WTC11 (cell line): ENCODE measurements around the gene MBNL1. TPM values are rescaled to one million over a fixed set of nuclear protein-coding genes. Genes with fewer than 3 reads are reported as not detected.

Experiments used
- ATAC-seq: fragments of 200-7000 bp; cut with Tn5 transposase; 2 replicates; pipeline ENCODE4 v1.10.0; 2021; ENCODE audit warnings: mild to moderate bottlenecking, moderate library complexity
- CTCF ChIA-PET: fragments of 300-600 bp; sonication (Branson Sonifier 250); formaldehyde crosslinking; loops from one replicate; lab custom pipeline; 2021; ENCODE audit warnings: antibody characterized with exemption; lab: Charles Lee
- POLR2A ChIA-PET: fragments of 350-600 bp; sonication (Branson Sonifier 250); formaldehyde crosslinking; loops from one replicate; lab custom pipeline; 2021; ENCODE audit warnings: antibody characterized with exemption; lab: Charles Lee
- DNase-seq: peaks from one replicate; pipeline ENCODE4 v3.0.0; 2021; ENCODE audit warnings: low spot score
- H3K27ac Mint-ChIP-seq: 2 replicates; pipeline ENCODE4 v1.8.0; 2021; ENCODE audit warnings: mixed read lengths
- H3K27me3 Mint-ChIP-seq: 2 replicates; pipeline ENCODE4 v1.8.0; 2021; ENCODE audit warnings: low read depth, mild to moderate bottlenecking, moderate library complexity, mixed read lengths
- H3K36me3 Mint-ChIP-seq: 2 replicates; pipeline ENCODE4 v1.8.0; 2021; ENCODE audit warnings: mixed read lengths
- H3K4me1 Mint-ChIP-seq: 2 replicates; pipeline ENCODE4 v1.8.0; 2022; ENCODE audit warnings: mixed read lengths
- H3K4me3 Mint-ChIP-seq: 2 replicates; pipeline ENCODE4 v1.8.0; 2021; ENCODE audit warnings: mild to moderate bottlenecking, moderate library complexity, mixed read lengths
- H3K9me3 Mint-ChIP-seq: 2 replicates; pipeline ENCODE4 v1.8.0; 2021; ENCODE audit warnings: mixed read lengths
- CREM ChIP-seq: sonication (generic); formaldehyde crosslinking; IDR thresholded peaks from 2 replicates; pipeline ENCODE4 v1.8.1; 2022; ENCODE audit warnings: mild to moderate bottlenecking, missing genetic modification reagents, moderate library complexity
- ESRRA ChIP-seq: sonication (generic); formaldehyde crosslinking; IDR thresholded peaks from 2 replicates; pipeline ENCODE4 v1.8.1; 2022; ENCODE audit warnings: mild to moderate bottlenecking, missing genetic modification reagents, borderline replicate concordance
- FOXP1 ChIP-seq: sonication (generic); formaldehyde crosslinking; IDR thresholded peaks from 2 replicates; pipeline ENCODE4 v1.8.0; 2022; ENCODE audit warnings: missing genetic modification reagents, mild to moderate bottlenecking, moderate library complexity, borderline replicate concordance
- JUN ChIP-seq: sonication (generic); formaldehyde crosslinking; IDR thresholded peaks from 2 replicates; pipeline ENCODE4 v1.8.0; 2023; ENCODE audit warnings: mild to moderate bottlenecking, missing genetic modification reagents
- KAT7 ChIP-seq: sonication (generic); formaldehyde crosslinking; IDR thresholded peaks from 2 replicates; pipeline ENCODE4 v1.8.1; 2023; ENCODE audit warnings: missing genetic modification reagents, mild to moderate bottlenecking, borderline replicate concordance
- MXD4 ChIP-seq: fragments of 250-450 bp; sonication (Bioruptor Pico); IDR thresholded peaks from 2 replicates; pipeline ENCODE4 v1.8.0; 2021; ENCODE audit warnings: mild to moderate bottlenecking, moderate library complexity, borderline replicate concordance
- NFATC4 ChIP-seq: fragments of 250-450 bp; sonication (Bioruptor Pico); IDR thresholded peaks from 2 replicates; pipeline ENCODE4 v1.9.0; 2021; ENCODE audit warnings: mild to moderate bottlenecking
- OVOL2 ChIP-seq: fragments of 250-450 bp; sonication (Bioruptor Pico); IDR thresholded peaks from 2 replicates; pipeline ENCODE4 v1.9.0; 2021; ENCODE audit warnings: mild to moderate bottlenecking, borderline replicate concordance
- PRRX2 ChIP-seq: fragments of 250-450 bp; sonication (Bioruptor Pico); IDR thresholded peaks from 2 replicates; pipeline ENCODE4 v1.8.0; 2021; ENCODE audit warnings: mild to moderate bottlenecking
- ZNF121 ChIP-seq: sonication (generic); formaldehyde crosslinking; IDR thresholded peaks from 2 replicates; pipeline ENCODE4 v1.8.0; 2023; ENCODE audit warnings: missing genetic modification reagents
- ZNF317 ChIP-seq: sonication (generic); formaldehyde crosslinking; IDR thresholded peaks from 2 replicates; pipeline ENCODE4 v1.8.1; 2023; ENCODE audit warnings: low read depth, mild to moderate bottlenecking, moderate library complexity, missing genetic modification reagents, borderline replicate concordance
- ZNF671 ChIP-seq: fragments of 250-450 bp; sonication (Bioruptor Pico); IDR thresholded peaks from 2 replicates; pipeline ENCODE4 v1.8.0; 2021; ENCODE audit warnings: mild to moderate bottlenecking
- total RNA-seq: library from RNA; stranded (reverse); gene quantifications from 3 replicates; pipeline ENCODE4 v1.2.3, GENCODE V29; 2021
- TF ChIP-seq, protein P1 (sequence below): sonication (generic); formaldehyde crosslinking; IDR thresholded peaks from 2 replicates; pipeline ENCODE4 v1.8.1; 2022; ENCODE audit warnings: low read depth, missing genetic modification reagents, borderline replicate concordance
- TF ChIP-seq, protein P2 (sequence below): sonication (generic); formaldehyde crosslinking; IDR thresholded peaks from 2 replicates; pipeline ENCODE4 v1.8.1; 2022; ENCODE audit warnings: mild to moderate bottlenecking, moderate library complexity, missing genetic modification reagents
- TF ChIP-seq, protein P3 (sequence below): fragments of 250-450 bp; sonication (Bioruptor Pico); conservative IDR thresholded peaks from 2 replicates; pipeline ENCODE4 v1.9.0; 2021; ENCODE audit warnings: mild to moderate bottlenecking
- TF ChIP-seq, protein P4 (sequence below): sonication (generic); formaldehyde crosslinking; IDR thresholded peaks from 2 replicates; pipeline ENCODE4 v1.8.1; 2023; ENCODE audit warnings: mild to moderate bottlenecking, missing genetic modification reagents
- TF ChIP-seq, protein P5 (sequence below): sonication (generic); formaldehyde crosslinking; IDR thresholded peaks from 2 replicates; pipeline ENCODE4 v1.8.0; 2022; ENCODE audit warnings: mild to moderate bottlenecking, missing genetic modification reagents
- TF ChIP-seq, protein P6 (sequence below): sonication (generic); formaldehyde crosslinking; conservative IDR thresholded peaks from 2 replicates; pipeline ENCODE4 v1.8.1; 2023; ENCODE audit warnings: mild to moderate bottlenecking, low read depth, missing genetic modification reagents, moderate library complexity
- TF ChIP-seq, protein P7 (sequence below): fragments of 250-450 bp; sonication (Bioruptor Pico); IDR thresholded peaks from 2 replicates; pipeline ENCODE4 v2.1.2; 2022; ENCODE audit warnings: mild to moderate bottlenecking, moderate library complexity

The MBNL1 gene
- total RNA-seq, 1 experiment from 2014 or later = 20.4 TPM

DNA sequence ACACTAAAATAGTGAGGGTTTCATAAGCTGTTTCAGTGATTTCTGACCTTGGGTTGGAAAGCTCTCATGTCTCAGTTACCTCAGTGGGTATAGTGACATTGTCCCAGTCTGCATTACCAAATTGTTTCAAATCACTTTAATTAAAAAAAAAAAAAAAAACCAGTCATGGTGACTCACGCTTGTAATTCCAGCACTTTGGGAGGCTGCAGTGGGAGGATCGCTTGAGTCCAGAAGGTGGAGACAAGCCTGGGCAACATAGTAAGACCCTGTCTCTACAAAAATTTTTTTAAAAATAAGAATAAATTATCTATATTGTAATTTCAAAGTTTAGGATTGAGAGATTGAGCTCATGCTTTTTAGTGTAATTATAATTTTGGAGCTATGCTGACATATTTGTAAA is 78.0 kb downstream of the MBNL1 start:
- no peaks in the 10 kb centered on the region for H3K36me3 Mint-ChIP-seq
- H3K27me3 Mint-ChIP-seq = no peaks in the 10 kb centered on the region
- no peaks in the 10 kb centered on the region for H3K9me3 Mint-ChIP-seq
- no peak for ATAC-seq
- TF ChIP-seq PRRX2 = no peak
- TF ChIP-seq, protein P1, sequence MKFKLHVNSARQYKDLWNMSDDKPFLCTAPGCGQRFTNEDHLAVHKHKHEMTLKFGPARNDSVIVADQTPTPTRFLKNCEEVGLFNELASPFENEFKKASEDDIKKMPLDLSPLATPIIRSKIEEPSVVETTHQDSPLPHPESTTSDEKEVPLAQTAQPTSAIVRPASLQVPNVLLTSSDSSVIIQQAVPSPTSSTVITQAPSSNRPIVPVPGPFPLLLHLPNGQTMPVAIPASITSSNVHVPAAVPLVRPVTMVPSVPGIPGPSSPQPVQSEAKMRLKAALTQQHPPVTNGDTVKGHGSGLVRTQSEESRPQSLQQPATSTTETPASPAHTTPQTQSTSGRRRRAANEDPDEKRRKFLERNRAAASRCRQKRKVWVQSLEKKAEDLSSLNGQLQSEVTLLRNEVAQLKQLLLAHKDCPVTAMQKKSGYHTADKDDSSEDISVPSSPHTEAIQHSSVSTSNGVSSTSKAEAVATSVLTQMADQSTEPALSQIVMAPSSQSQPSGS (CRISPR knock-in tag) = no peak
- no peak for TF ChIP-seq NFATC4
- TF ChIP-seq MXD4 (CRISPR knock-in tag) = no peak
- TF ChIP-seq, protein P2, sequence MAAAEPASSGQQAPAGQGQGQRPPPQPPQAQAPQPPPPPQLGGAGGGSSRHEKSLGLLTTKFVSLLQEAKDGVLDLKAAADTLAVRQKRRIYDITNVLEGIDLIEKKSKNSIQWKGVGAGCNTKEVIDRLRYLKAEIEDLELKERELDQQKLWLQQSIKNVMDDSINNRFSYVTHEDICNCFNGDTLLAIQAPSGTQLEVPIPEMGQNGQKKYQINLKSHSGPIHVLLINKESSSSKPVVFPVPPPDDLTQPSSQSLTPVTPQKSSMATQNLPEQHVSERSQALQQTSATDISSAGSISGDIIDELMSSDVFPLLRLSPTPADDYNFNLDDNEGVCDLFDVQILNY (CRISPR knock-in tag) = no peak
- 0 out of 2 replicates have a peak, but pooled peaks have one; percentile 8 for TF ChIP-seq ZNF121
- TF ChIP-seq, all 79 proteins: peak for 1
- Mint-ChIP-seq H3K4me3 (no peak overlapping the region), H3K27ac (no peak overlapping the region), H3K4me1 (peaks cover 14% of the 10 kb centered on the region)
- no peak for DNase-seq
- CTCF ChIA-PET = interaction anchor here (0.7 kb wide), 1 partner anchor 150 kb away, joined by 3 read pairs; no protein-coding TSS in a partner anchor
- POLR2A ChIA-PET = no interaction called here

DNA sequence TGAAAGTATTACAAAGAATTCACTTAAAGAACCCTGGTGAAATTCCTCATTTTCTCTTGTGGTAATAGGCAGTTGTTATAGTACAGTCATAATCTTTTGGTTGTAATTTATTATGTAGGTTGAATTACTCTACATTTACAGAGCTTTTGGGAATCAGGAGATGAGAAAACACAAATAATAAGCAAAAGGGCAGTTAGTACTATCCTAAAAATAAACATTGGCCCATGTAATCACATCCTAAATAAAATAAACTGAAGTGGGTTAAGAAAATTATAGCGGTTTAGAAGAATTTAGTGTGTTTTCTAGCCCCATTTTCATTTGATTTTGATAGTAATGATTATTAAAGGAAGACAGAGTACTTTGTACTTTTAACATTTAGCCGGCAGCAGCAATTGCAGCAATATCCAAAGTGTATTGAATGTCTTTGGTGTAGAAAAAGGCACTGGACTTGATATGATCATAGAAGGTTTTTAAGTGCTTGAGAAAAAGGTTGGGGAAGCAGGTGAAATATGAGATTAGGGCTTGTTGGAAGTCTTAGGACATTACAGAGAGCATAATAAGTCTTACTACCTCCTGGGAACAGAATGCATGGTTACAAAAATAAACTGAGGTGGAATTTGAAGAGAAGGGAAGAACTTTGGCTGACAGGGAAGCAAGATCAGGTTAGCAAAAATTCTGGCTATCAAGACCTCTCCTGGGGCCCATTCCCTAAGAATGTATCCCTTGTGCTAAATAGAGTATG is 79.9 kb downstream of the MBNL1 start:
- Mint-ChIP-seq H3K36me3 (no peaks in the 10 kb centered on the region), H3K4me1 (peaks cover 8% of the 10 kb centered on the region), H3K4me3 (no peak overlapping the region), H3K27me3 (no peaks in the 10 kb centered on the region), H3K9me3 (no peaks in the 10 kb centered on the region), H3K27ac (no peak overlapping the region)
- ChIA-PET CTCF (no interaction called here), POLR2A (no interaction called here)
- DNase-seq (no peak), ATAC-seq (no peak)
- TF ChIP-seq, protein P3, sequence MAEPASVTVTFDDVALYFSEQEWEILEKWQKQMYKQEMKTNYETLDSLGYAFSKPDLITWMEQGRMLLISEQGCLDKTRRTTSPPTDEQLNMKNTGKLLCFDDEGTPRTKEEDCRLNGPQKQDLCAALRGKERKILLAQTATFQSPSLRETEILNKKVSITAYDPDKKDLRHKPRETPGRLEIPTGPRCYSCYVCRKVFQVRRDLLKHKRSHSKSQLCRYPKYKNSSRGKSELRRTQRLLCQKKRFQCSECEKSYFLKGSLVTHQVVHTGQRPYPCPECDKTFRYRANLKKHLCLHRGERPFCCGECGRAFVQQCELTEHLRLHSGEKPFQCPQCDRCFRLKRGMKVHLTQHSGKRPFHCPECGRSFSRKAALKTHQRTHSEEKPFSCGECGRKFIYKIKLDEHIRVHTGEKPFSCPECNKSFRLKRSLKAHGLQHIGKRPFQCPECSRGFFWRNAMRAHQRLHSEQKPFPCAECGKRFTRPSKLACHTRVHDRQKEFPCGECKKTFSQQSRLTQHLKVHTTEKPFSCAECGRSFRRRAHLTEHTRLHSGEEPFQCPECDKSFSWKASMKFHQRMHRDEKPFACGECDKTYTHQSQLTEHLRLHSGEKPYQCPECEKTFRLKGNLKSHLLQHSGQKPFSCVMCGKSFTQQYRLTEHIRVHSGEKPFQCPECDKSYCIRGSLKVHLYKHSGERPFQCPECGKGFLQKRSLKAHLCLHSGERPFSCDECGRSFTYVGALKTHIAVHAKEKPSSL (CRISPR knock-in tag) = no peak
- TF ChIP-seq JUN (no peak), ZNF317 (CRISPR knock-in tag) (no peak), FOXP1 (no peak), ESRRA (CRISPR knock-in tag) (no peak), ZNF671 (no peak), CREM (CRISPR knock-in tag) (no peak), OVOL2 (CRISPR knock-in tag) (no peak), KAT7 (CRISPR knock-in tag) (no peak)
- TF ChIP-seq, protein P4, sequence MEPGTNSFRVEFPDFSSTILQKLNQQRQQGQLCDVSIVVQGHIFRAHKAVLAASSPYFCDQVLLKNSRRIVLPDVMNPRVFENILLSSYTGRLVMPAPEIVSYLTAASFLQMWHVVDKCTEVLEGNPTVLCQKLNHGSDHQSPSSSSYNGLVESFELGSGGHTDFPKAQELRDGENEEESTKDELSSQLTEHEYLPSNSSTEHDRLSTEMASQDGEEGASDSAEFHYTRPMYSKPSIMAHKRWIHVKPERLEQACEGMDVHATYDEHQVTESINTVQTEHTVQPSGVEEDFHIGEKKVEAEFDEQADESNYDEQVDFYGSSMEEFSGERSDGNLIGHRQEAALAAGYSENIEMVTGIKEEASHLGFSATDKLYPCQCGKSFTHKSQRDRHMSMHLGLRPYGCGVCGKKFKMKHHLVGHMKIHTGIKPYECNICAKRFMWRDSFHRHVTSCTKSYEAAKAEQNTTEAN (CRISPR knock-in tag) = no peak
- TF ChIP-seq, protein P5, sequence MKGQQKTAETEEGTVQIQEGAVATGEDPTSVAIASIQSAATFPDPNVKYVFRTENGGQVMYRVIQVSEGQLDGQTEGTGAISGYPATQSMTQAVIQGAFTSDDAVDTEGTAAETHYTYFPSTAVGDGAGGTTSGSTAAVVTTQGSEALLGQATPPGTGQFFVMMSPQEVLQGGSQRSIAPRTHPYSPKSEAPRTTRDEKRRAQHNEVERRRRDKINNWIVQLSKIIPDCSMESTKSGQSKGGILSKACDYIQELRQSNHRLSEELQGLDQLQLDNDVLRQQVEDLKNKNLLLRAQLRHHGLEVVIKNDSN (CRISPR knock-in tag) = no peak
- TF ChIP-seq, protein P6, sequence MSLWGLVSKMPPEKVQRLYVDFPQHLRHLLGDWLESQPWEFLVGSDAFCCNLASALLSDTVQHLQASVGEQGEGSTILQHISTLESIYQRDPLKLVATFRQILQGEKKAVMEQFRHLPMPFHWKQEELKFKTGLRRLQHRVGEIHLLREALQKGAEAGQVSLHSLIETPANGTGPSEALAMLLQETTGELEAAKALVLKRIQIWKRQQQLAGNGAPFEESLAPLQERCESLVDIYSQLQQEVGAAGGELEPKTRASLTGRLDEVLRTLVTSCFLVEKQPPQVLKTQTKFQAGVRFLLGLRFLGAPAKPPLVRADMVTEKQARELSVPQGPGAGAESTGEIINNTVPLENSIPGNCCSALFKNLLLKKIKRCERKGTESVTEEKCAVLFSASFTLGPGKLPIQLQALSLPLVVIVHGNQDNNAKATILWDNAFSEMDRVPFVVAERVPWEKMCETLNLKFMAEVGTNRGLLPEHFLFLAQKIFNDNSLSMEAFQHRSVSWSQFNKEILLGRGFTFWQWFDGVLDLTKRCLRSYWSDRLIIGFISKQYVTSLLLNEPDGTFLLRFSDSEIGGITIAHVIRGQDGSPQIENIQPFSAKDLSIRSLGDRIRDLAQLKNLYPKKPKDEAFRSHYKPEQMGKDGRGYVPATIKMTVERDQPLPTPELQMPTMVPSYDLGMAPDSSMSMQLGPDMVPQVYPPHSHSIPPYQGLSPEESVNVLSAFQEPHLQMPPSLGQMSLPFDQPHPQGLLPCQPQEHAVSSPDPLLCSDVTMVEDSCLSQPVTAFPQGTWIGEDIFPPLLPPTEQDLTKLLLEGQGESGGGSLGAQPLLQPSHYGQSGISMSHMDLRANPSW (CRISPR knock-in tag) = no peak
- TF ChIP-seq, protein P7, sequence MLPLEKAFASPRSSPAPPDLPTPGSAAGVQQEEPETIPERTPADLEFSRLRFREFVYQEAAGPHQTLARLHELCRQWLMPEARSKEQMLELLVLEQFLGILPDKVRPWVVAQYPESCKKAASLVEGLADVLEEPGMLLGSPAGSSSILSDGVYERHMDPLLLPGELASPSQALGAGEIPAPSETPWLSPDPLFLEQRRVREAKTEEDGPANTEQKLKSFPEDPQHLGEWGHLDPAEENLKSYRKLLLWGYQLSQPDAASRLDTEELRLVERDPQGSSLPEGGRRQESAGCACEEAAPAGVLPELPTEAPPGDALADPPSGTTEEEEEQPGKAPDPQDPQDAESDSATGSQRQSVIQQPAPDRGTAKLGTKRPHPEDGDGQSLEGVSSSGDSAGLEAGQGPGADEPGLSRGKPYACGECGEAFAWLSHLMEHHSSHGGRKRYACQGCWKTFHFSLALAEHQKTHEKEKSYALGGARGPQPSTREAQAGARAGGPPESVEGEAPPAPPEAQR (CRISPR knock-in tag) = no peak
- TF ChIP-seq, all 79 proteins: peak for 0
